ENCODE measurements around the gene ZCCHC7.

ZCCHC7 gene

DNA sequence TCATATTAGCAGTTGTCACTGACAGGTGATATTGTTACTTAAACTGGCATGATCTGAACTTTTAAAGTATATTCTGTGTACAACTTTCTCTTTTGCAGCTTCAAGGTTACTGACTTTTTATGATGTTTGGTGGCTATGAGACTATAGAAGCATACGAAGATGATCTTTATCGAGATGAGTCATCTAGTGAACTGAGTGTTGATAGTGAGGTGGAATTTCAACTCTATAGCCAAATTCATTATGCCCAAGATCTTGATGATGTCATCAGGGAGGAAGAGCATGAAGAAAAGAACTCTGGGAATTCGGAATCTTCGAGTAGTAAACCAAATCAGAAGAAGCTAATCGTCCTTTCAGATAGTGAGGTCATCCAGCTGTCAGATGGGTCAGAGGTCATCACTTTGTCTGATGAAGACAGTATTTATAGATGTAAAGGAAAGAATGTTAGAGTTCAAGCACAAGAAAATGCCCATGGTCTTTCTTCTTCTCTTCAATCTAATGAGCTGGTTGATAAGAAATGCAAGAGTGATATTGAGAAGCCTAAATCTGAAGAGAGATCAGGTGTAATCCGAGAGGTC is 5.9 kb downstream of the ZCCHC7 start:
- no peak for TF ChIP-seq GABPA (IDR thresholded peaks at IDR 0.05; ENCODE audit: low read depth)
- TF ChIP-seq, protein P1, sequence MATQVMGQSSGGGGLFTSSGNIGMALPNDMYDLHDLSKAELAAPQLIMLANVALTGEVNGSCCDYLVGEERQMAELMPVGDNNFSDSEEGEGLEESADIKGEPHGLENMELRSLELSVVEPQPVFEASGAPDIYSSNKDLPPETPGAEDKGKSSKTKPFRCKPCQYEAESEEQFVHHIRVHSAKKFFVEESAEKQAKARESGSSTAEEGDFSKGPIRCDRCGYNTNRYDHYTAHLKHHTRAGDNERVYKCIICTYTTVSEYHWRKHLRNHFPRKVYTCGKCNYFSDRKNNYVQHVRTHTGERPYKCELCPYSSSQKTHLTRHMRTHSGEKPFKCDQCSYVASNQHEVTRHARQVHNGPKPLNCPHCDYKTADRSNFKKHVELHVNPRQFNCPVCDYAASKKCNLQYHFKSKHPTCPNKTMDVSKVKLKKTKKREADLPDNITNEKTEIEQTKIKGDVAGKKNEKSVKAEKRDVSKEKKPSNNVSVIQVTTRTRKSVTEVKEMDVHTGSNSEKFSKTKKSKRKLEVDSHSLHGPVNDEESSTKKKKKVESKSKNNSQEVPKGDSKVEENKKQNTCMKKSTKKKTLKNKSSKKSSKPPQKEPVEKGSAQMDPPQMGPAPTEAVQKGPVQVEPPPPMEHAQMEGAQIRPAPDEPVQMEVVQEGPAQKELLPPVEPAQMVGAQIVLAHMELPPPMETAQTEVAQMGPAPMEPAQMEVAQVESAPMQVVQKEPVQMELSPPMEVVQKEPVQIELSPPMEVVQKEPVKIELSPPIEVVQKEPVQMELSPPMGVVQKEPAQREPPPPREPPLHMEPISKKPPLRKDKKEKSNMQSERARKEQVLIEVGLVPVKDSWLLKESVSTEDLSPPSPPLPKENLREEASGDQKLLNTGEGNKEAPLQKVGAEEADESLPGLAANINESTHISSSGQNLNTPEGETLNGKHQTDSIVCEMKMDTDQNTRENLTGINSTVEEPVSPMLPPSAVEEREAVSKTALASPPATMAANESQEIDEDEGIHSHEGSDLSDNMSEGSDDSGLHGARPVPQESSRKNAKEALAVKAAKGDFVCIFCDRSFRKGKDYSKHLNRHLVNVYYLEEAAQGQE (IDR thresholded peaks at IDR 0.05; ENCODE audit: insufficient replicate concordance, low read depth), result no peak
- TF ChIP-seq SPI1 (IDR thresholded peaks at IDR 0.05; ENCODE audit: borderline replicate concordance, low read depth), result no peak
- TF ChIP-seq, protein P2, sequence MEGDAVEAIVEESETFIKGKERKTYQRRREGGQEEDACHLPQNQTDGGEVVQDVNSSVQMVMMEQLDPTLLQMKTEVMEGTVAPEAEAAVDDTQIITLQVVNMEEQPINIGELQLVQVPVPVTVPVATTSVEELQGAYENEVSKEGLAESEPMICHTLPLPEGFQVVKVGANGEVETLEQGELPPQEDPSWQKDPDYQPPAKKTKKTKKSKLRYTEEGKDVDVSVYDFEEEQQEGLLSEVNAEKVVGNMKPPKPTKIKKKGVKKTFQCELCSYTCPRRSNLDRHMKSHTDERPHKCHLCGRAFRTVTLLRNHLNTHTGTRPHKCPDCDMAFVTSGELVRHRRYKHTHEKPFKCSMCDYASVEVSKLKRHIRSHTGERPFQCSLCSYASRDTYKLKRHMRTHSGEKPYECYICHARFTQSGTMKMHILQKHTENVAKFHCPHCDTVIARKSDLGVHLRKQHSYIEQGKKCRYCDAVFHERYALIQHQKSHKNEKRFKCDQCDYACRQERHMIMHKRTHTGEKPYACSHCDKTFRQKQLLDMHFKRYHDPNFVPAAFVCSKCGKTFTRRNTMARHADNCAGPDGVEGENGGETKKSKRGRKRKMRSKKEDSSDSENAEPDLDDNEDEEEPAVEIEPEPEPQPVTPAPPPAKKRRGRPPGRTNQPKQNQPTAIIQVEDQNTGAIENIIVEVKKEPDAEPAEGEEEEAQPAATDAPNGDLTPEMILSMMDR (IDR thresholded peaks at IDR 0.05; ENCODE audit: insufficient read depth, low read length), result no peak
- Histone ChIP-seq H3K27me3 (ENCODE audit: insufficient read depth, poor library complexity, severe bottlenecking) (no peaks in the 10 kb centered on the region), H3K27ac (replicated peaks) (no peak overlapping the region), H3K4me3 (replicated peaks; ENCODE audit: insufficient read depth, low read length) (no peak overlapping the region)
- DNase-seq (ENCODE audit: low read depth in 1 of 2, low spot score in 1 of 2), result no peak

DNA sequence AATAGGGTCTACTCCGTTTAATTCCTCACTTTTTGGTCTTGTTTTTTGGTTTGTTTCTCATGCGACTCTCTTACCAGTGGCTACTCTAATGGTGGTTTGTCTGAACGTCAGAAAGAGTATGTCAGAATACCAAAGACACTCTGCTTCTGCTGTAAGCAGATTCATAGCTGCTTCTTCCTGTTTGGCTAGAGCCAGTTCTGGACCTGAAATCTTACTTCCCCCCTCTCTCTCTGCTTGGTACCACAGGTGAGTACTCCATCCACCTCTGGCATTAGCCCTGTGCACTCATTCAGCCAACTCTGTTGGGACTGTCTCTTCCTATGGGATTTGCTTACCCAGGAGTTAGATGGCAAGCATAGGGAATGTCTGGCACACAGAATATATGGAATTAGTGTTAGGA is 6.6 kb downstream of the ZCCHC7 start:
- TF ChIP-seq, protein P2 (IDR thresholded peaks at IDR 0.05; ENCODE audit: insufficient read depth, low read length), result no peak
- TF ChIP-seq POLR2AphosphoS5 (IDR thresholded peaks at IDR 0.05; ENCODE audit: low read depth), result no peak
- DNase-seq (ENCODE audit: low read depth in 1 of 2, low spot score in 1 of 2), result no peak
- no peak overlapping the region for H3K27ac ChIP-seq (replicated peaks)
- H3K27me3 ChIP-seq (ENCODE audit: insufficient read depth, poor library complexity, severe bottlenecking), result no peaks in the 10 kb centered on the region
- H3K4me3 ChIP-seq (replicated peaks; ENCODE audit: insufficient read depth, low read length), result no peak overlapping the region

DNA sequence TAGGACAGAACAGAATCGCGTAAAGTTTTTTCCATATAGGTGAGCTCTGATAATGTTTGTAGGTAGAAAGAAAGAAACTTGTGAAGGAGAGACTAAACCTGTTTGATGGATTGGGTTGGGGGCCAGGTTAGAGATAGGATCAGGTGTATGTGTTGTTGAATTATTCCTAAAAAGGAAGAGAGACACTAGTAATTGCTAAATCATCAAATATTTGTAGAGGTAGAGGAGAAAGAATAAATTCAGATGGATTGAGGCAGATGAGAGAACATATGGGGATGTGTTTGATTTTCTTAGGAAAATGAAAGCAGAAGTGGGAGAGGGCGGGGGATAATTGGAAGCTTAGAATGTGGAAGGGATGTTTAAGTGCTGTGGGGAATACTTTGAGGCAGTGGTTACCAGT is 7.7 kb downstream of the ZCCHC7 start:
- TF ChIP-seq, protein P1 (IDR thresholded peaks at IDR 0.05; ENCODE audit: insufficient replicate concordance, low read depth), result no peak
- TF ChIP-seq SPI1 (IDR thresholded peaks at IDR 0.05; ENCODE audit: borderline replicate concordance, low read depth) (no peak), POLR2AphosphoS5 (IDR thresholded peaks at IDR 0.05; ENCODE audit: low read depth) (no peak), GABPA (IDR thresholded peaks at IDR 0.05; ENCODE audit: low read depth) (no peak)
- TF ChIP-seq, protein P2 (IDR thresholded peaks at IDR 0.05; ENCODE audit: insufficient read depth, low read length), result no peak
- no peak for DNase-seq (ENCODE audit: low read depth in 1 of 2, low spot score in 1 of 2)

DNA sequence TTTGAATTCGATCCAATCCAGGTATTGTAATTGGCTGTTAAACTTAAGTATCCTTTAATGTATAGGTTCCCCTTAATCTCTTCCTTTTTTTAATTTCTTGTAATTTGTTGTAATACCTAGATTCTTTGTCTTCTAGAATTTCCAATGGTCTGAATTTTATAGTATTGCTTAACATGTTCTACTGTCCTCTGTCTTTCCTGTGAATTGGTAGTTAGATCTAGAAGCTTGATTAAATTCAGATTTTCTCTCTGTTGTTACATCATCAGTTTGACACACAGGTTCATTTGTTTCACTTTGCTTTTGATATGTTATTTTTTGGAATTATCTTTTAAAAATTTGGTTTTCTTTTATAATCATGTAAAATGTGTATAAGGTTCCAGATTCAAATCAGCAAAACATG is 13.8 kb downstream of the ZCCHC7 start:
- H3K4me3 ChIP-seq (replicated peaks; ENCODE audit: insufficient read depth, low read length), result no peak overlapping the region
- H3K27ac ChIP-seq (replicated peaks), result no peak overlapping the region
- DNase-seq (ENCODE audit: low read depth in 1 of 2, low spot score in 1 of 2), result no peak
- no peaks in the 10 kb centered on the region for H3K27me3 ChIP-seq (ENCODE audit: insufficient read depth, poor library complexity, severe bottlenecking)
- TF ChIP-seq, protein P2 (IDR thresholded peaks at IDR 0.05; ENCODE audit: insufficient read depth, low read length), result no peak
- TF ChIP-seq SPI1 (IDR thresholded peaks at IDR 0.05; ENCODE audit: borderline replicate concordance, low read depth) (no peak), POLR2AphosphoS5 (IDR thresholded peaks at IDR 0.05; ENCODE audit: low read depth) (no peak), GABPA (IDR thresholded peaks at IDR 0.05; ENCODE audit: low read depth) (no peak)
- TF ChIP-seq, protein P1 (IDR thresholded peaks at IDR 0.05; ENCODE audit: insufficient replicate concordance, low read depth), result no peak

More for the DNA sequence above, 7.7 kb downstream of the ZCCHC7 start:
- Histone ChIP-seq H3K4me3 (replicated peaks; ENCODE audit: insufficient read depth, low read length) (no peak overlapping the region), H3K27me3 (ENCODE audit: insufficient read depth, poor library complexity, severe bottlenecking) (no peaks in the 10 kb centered on the region), H3K27ac (replicated peaks) (no peak overlapping the region)

Measured in HL-60 (cell line).